ENCODE measurements around the gene PTAFR.

- TF ChIP-seq, protein P1, sequence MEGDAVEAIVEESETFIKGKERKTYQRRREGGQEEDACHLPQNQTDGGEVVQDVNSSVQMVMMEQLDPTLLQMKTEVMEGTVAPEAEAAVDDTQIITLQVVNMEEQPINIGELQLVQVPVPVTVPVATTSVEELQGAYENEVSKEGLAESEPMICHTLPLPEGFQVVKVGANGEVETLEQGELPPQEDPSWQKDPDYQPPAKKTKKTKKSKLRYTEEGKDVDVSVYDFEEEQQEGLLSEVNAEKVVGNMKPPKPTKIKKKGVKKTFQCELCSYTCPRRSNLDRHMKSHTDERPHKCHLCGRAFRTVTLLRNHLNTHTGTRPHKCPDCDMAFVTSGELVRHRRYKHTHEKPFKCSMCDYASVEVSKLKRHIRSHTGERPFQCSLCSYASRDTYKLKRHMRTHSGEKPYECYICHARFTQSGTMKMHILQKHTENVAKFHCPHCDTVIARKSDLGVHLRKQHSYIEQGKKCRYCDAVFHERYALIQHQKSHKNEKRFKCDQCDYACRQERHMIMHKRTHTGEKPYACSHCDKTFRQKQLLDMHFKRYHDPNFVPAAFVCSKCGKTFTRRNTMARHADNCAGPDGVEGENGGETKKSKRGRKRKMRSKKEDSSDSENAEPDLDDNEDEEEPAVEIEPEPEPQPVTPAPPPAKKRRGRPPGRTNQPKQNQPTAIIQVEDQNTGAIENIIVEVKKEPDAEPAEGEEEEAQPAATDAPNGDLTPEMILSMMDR (conservative IDR thresholded peaks at IDR 0.05 in 1 of 2, IDR thresholded peaks at IDR 0.05 in 1 of 2; ENCODE audit: extremely low read depth in 1 of 2, insufficient read depth in 1 of 2, low read depth in 1 of 2, low read length in 2 of 2) = no peak
- TF ChIP-seq EZH2 (IDR thresholded peaks at IDR 0.05; ENCODE audit: borderline replicate concordance, low read length) = no peak
Observed at GRCh38 chr1:28173980-28174297, 2.6 kb downstream of the PTAFR start.
